ENCODE measurements around the gene PDE12. TPM values are rescaled to one million over a fixed set of nuclear protein-coding genes. Genes with fewer than 3 reads are reported as not detected.

The PDE12 gene
- total RNA-seq, 1 donor: 43.4 TPM

DNA sequence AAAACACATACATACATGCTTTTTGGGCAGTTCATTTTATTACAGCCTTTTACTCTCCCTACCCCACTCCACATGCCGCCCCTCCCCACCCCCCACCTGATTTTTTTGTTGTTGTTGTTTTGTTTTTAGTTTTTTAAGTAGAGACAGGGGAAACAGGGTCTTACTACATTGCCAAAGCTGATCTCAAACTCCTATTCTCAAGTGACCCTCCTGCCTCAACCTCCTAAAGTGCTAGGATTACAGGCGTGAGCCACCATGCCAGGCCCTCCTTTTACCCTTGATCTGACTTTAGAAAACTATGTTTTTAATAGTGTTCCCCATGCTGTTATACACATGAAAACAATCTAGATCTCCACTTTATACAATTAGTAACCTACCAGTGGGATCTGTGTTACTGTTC, 14.8 kb downstream of the PDE12 start:
- H3K27me3 ChIP-seq (ENCODE audit: insufficient read depth, low read length): no peaks in the 10 kb centered on the region
- H3K4me1 ChIP-seq (ENCODE audit: insufficient read depth, low read length): peaks cover 3% of the 10 kb centered on the region
- H3K4me3 ChIP-seq (ENCODE audit: low read length): no peak overlapping the region
- H3K9me3 ChIP-seq (ENCODE audit: low read depth, low read length): no peaks in the 10 kb centered on the region

DNA sequence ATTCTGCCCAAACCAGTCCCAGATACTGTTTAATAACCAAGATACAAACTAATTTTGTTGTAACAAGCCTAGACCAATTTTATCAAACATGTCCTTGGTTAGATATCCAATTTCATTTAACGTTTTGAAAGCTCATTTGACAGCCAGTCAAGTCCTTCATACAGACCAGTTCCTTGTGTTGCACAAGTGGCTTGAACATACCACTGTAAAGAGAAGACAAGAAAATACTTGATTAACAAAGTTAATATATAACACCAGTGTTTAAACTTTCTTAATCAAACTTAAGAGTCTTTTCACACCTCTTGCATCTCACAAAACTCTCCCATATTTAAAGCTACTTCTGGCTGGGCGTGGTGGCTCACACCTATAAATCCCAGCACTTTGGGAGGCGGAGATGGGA, 16.0 kb downstream of the PDE12 start:
- Histone ChIP-seq H3K4me1 (ENCODE audit: insufficient read depth, low read length) (peaks cover 3% of the 10 kb centered on the region), H3K9me3 (ENCODE audit: low read depth, low read length) (no peaks in the 10 kb centered on the region), H3K4me3 (ENCODE audit: low read length) (no peak overlapping the region), H3K27me3 (ENCODE audit: insufficient read depth, low read length) (no peaks in the 10 kb centered on the region)

DNA sequence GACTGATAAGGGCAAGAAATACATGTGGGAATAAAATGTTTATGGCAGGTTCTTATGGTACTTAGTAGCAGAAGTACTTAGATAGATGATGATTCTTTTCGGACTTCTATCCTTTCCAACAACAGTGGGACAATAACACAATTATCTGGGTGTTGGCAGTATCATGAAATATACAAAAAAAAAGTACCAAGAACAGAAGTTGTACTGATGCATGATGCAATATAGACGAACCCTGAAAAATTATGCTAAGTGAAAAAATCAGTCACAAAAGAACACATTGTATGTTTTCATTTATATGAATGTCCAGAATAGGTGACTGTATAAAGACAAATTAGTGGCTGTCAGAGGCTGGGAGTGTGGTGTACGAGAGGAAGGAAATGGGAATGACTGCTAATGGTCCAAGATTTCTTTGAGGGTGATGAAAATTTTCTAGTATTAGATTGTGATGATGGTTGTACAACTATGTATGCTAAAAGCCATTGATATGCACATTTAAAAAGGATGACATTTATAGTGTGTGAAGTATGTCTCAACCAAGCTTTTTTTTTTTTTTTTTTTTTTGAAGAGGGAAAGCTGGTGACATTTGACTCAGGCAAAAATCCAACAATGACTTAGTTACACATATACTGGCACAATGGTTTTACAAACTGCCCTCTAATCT, 20.0 kb downstream of the PDE12 start:
- H3K4me3 ChIP-seq (ENCODE audit: low read length): no peak overlapping the region
- H3K27me3 ChIP-seq (ENCODE audit: insufficient read depth, low read length): no peaks in the 10 kb centered on the region
- no peaks in the 10 kb centered on the region for H3K9me3 ChIP-seq (ENCODE audit: low read depth, low read length)
- H3K4me1 ChIP-seq (ENCODE audit: insufficient read depth, low read length): peaks cover 3% of the 10 kb centered on the region

GRCh38 chr3:57577801-57578200, 21.7 kb downstream of the PDE12 start:
- no peaks in the 10 kb centered on the region for H3K9me3 ChIP-seq (ENCODE audit: low read depth, low read length)
- no peak overlapping the region for H3K4me3 ChIP-seq (ENCODE audit: low read length)
- peaks cover 3% of the 10 kb centered on the region for H3K4me1 ChIP-seq (ENCODE audit: insufficient read depth, low read length)
- no peaks in the 10 kb centered on the region for H3K27me3 ChIP-seq (ENCODE audit: insufficient read depth, low read length)

DNA sequence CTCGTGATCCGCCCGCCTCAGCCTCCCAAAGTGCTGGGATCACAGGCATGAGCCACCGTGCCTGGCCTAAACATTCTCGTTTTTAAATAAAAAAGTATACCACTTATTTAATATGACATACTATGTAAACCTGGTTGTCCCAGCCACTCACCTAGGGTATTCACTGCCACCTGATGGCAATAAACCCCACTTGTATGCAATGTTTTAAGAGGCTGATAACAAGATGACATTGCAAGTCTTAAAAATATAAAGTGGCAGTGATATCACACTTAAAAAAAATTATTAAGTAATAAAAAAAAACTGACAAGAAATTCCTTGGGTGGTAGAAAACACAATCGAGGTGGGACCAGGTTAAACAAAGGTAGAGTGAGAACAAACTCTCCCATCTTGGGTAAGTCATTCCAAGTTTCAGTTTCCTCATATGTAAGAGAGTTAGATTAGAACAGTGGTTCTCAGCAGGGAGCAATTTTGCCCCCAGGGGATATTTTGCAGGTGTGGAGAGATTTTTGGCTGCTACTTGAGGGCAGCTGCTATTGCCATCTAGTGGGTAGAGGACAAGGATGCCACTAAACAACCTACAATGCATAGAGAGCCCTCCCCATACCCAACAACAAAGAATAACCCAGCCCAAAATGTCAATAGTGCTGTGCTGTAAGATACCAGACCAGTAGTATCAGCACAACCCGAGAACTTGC, 26.5 kb downstream of the PDE12 start:
- peaks cover 4% of the 10 kb centered on the region for H3K4me1 ChIP-seq (ENCODE audit: insufficient read depth, low read length)
- no peak overlapping the region for H3K4me3 ChIP-seq (ENCODE audit: low read length)
- no peaks in the 10 kb centered on the region for H3K27me3 ChIP-seq (ENCODE audit: insufficient read depth, low read length)
- no peaks in the 10 kb centered on the region for H3K9me3 ChIP-seq (ENCODE audit: low read depth, low read length)

DNA sequence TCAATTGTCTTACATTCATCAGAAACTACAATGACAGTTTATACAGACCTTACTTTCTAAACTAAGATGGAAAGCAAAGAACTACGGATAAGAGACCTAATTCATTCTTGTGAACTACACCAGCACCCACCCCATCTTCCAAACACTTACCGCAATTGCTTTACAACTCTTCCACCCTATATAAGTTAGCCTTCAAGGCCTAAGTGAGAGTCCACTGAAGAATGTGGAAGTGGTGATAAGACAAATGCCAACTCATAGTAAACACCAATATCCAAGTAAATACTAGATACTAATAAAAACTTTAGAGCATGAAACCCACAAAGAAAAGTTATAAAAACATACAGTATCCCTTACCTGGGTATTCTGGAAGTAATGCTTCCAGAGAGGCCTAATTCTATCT, 27.5 kb downstream of the PDE12 start:
- Histone ChIP-seq H3K4me1 (ENCODE audit: insufficient read depth, low read length) (peaks cover 11% of the 10 kb centered on the region), H3K27me3 (ENCODE audit: insufficient read depth, low read length) (no peaks in the 10 kb centered on the region), H3K4me3 (ENCODE audit: low read length) (no peak overlapping the region), H3K9me3 (ENCODE audit: low read depth, low read length) (no peaks in the 10 kb centered on the region)

DNA sequence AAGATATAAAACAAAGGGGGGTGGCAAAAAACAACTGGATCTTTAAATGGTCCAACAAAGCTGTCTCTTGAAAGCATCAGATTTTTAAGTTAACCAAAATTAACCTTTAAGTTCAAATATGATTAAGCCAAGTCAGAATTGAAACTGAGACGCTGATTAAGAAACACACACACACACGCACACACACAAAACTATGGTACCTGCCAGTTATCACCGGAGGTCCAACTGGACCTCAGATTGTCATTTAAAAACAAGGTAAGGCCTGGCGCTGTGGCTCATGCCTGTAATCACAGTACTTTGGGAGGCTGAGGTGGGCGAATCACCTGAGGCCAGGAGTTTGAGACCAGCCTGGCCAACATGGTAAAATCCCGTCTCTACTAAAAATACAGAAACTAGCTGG, 30.7 kb downstream of the PDE12 start:
- Histone ChIP-seq H3K9me3 (ENCODE audit: low read depth, low read length) (no peaks in the 10 kb centered on the region), H3K4me3 (ENCODE audit: low read length) (no peak overlapping the region), H3K27me3 (ENCODE audit: insufficient read depth, low read length) (no peaks in the 10 kb centered on the region), H3K4me1 (ENCODE audit: insufficient read depth, low read length) (peaks cover 11% of the 10 kb centered on the region)

- no peaks in the 10 kb centered on the region for H3K27me3 ChIP-seq (ENCODE audit: insufficient read depth, low read length)
- H3K4me1 ChIP-seq (ENCODE audit: insufficient read depth, low read length): peaks cover 18% of the 10 kb centered on the region
- H3K4me3 ChIP-seq (ENCODE audit: low read length): no peak overlapping the region
- H3K9me3 ChIP-seq (ENCODE audit: low read depth, low read length): no peaks in the 10 kb centered on the region
These were observed 31.8 kb downstream of the PDE12 start for GRCh38 chr3:57587905-57588304.

- H3K9me3 ChIP-seq (ENCODE audit: low read depth, low read length): no peaks in the 10 kb centered on the region
- no peaks in the 10 kb centered on the region for H3K27me3 ChIP-seq (ENCODE audit: insufficient read depth, low read length)
- H3K4me1 ChIP-seq (ENCODE audit: insufficient read depth, low read length): peaks cover 40% of the 10 kb centered on the region
- H3K4me3 ChIP-seq (ENCODE audit: low read length): no peak overlapping the region
These were observed 36.2 kb downstream of the PDE12 start for GRCh38 chr3:57592306-57592705.

DNA sequence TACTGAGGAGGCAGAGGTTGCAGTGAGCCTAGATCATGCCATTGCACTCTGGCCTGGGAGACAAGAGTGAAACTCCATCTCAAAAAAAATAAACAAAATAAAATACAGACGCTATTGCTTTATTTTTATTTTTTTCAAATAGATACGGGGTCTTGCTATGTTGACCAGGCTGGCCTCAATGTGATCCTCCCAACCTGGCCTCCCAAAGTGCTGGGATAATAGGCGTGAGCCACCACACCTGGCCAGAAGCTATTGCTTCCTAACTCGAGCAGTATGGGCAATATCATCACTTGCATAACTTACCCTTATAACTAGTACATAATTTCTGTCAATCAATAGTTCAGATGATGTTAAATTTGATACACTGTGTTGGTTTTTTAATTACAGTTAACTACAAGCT, 38.1 kb downstream of the PDE12 start:
- no peak overlapping the region for H3K4me3 ChIP-seq (ENCODE audit: low read length)
- H3K4me1 ChIP-seq (ENCODE audit: insufficient read depth, low read length): peaks cover 47% of the 10 kb centered on the region

DNA sequence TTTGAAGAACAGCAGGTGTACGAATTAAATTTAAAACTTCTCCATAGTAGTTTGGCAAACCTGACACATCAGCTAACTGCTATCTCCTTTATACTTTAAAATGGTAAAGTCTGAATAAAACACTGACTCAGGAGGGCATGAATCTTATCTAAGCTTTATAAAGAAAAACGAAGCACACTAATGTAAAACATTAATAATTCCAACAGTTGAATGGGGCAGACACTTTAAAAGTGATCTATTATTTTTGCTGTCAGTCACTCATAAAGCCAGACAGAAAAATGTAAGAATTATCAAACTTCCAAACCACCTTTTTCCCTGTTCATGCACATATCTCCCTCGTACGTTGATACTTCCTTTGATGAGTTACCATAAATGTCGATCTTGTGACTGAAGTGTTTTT, 38.5 kb downstream of the PDE12 start:
- H3K4me3 ChIP-seq (ENCODE audit: low read length): no peak overlapping the region
- no peaks in the 10 kb centered on the region for H3K27me3 ChIP-seq (ENCODE audit: insufficient read depth, low read length)
- no peaks in the 10 kb centered on the region for H3K9me3 ChIP-seq (ENCODE audit: low read depth, low read length)
- H3K4me1 ChIP-seq (ENCODE audit: insufficient read depth, low read length): peaks cover 48% of the 10 kb centered on the region

More for the DNA sequence above, 38.1 kb downstream of the PDE12 start:
- Histone ChIP-seq H3K9me3 (ENCODE audit: low read depth, low read length) (no peaks in the 10 kb centered on the region), H3K27me3 (ENCODE audit: insufficient read depth, low read length) (no peaks in the 10 kb centered on the region)

GRCh38 chr3:57596495-57597126, 40.5 kb downstream of the PDE12 start:
- no peaks in the 10 kb centered on the region for H3K9me3 ChIP-seq (ENCODE audit: low read depth, low read length)
- H3K4me1 ChIP-seq (ENCODE audit: insufficient read depth, low read length): peaks cover 48% of the 10 kb centered on the region
- no peaks in the 10 kb centered on the region for H3K27me3 ChIP-seq (ENCODE audit: insufficient read depth, low read length)
- H3K4me3 ChIP-seq (ENCODE audit: low read length): peak overlapping the region; percentile 100

DNA sequence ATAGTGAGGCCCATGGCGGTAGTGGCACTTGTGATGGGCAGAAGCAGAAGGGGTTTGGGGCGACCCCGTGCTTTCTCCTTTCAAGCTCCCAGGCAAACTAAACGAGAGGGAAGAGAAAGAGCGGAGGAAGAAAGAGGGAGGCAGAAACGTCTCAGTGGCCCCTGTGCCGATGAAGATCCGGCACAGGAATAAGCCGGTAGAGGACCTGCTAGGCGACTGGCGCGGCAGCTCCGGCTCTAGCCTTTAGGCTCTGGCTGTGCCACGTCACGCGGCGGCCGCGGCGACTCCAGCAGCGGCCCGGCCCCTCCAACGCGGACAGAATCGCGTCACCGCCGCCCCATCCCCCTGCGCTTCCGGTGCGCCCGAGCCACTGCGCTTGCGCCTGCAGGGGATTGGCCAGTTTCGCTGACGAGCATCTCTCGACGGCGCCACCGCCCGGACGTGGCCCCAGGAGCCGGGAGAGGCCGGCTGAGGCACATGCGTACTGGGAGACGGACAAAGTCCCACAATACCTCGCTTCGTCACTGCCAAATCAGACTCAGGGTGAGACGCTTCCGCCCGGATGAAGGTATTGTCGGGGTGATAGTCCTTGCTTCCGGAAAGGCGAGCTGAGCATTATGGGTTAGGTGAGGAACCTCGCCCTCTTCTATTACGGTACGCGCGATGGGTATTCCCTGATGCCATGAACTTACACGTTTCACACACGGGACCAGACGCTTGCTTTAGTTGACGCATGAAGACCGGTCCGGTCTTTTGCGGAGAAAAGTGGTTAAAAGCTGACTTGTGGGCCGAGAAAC, 41.3 kb downstream of the PDE12 start, which contains the start of gene ARF4:
Gene ARF4, minus strand, starts transcription at position 218 of the 797 bp plus-strand sequence. Its CDS starts 204 bp downstream, at position 14.
- no peaks in the 10 kb centered on the region for H3K27me3 ChIP-seq (ENCODE audit: insufficient read depth, low read length)
- no peaks in the 10 kb centered on the region for H3K9me3 ChIP-seq (ENCODE audit: low read depth, low read length)
- H3K4me3 ChIP-seq (ENCODE audit: low read length): peak within 1 kb of the TSS; percentile 100
- H3K4me1 ChIP-seq (ENCODE audit: insufficient read depth, low read length): peaks cover 44% of the 10 kb centered on the region

DNA sequence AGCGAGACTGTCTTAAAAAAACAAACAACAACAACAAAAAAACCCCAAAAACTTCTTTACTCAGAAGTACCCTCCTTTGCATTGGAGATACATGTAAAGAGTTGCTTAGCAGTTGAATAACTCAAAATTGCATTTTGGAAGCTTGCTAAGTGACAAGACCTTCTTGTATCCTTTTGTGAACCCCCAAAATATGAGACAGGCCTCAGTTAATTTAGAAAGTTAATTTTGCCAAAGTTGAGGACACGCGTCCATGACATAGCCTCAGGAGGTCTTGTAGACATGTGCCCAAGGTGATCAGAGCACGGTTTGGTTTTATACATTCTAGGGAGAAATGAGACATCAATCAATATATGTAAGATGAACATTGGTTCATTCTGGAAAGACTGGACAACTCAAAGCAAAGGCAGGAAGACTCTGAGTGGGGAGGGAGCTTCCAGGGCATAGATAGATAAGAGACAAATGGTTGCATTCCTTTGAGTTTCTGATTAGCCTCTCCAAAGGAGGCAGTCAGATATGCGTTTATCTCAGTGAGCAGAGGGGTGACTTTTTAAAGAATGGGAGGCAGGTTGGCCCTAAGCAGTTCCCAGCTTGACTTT, 42.8 kb downstream of the PDE12 start:
- H3K4me3 ChIP-seq (ENCODE audit: low read length): peak overlapping the region; percentile 100
- H3K27me3 ChIP-seq (ENCODE audit: insufficient read depth, low read length): no peaks in the 10 kb centered on the region
- H3K9me3 ChIP-seq (ENCODE audit: low read depth, low read length): no peaks in the 10 kb centered on the region
- H3K4me1 ChIP-seq (ENCODE audit: insufficient read depth, low read length): peaks cover 34% of the 10 kb centered on the region

Data from mononuclear cell (primary cell).